Hematopoietic multipotent progenitor cell treated with erythropoietin and hydrocortisone succinate and interleukin-3 and kit ligand, for 8 days (in vitro differentiated cells): ENCODE measurements around the gene GTPBP6.
"Not testable (repeated sequence)": the region's sequence is repeated elsewhere in the genome, so short reads cannot be mapped to it uniquely, and the experiment has no call there.

Source experiments
- DNase-seq: peaks from one replicate; pipeline ENCODE4 v3.0.0-alpha.2; 2015

Gene GTPBP6

DNA sequence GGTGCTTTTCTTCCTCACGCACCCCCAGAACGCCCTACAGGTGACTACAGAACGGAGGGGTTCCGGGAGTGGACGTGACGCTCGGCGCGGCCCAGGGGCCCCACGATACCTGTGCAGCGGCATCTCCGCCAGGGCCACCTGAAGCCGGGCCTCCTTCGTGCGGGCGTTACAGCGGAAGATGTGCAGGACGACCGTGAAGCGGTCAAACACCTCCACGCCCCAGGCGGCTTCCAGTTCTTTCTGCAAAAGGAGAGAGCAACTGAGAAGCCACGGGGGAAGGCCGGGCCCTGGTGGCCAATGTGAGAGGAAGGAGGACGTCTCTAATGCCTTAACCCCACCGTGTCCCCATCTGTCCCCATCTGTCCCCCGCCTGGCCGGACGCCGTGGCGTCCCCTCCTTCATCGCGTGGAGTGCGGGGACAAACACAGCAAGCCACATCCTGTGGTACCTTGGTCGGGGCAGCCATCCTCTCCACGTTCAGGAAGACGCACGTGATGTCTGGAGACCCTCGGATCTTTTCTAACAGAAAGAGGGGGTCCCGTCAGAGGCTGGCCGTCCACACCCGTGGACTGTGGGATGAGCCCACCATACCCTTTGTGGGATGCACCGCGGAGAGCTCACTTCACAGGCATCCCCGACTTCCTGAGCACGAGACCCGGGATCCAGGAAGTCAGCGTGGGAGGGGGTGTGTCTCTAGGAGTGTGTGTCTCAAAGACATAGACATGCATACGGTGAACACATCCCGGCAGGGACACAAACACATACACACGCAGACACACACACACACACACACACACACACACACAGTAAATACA lies 3.6 kb downstream of the GTPBP6 start:
- DNase-seq: no peak

DNA sequence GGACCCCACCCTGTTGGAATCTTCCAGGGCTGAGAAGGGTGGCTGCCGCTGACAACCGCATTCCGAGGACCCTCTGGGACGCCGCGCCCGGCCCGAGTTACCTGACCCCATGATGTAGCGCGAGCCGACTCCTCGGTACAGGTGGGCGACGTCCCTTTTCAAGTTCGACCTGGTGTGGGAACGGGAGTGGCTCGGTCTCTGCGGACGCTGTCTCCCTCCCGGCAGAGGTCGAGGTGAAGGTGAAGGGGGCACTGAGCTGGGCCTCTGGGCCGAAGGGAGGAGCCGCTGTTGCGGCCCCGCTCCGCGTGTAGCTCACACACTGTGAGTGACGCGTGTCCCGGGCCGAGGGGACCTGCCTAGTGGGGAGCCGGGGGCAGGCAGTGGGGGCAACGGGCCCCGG lies 4.5 kb downstream of the GTPBP6 start:
- DNase-seq: no peak

DNA sequence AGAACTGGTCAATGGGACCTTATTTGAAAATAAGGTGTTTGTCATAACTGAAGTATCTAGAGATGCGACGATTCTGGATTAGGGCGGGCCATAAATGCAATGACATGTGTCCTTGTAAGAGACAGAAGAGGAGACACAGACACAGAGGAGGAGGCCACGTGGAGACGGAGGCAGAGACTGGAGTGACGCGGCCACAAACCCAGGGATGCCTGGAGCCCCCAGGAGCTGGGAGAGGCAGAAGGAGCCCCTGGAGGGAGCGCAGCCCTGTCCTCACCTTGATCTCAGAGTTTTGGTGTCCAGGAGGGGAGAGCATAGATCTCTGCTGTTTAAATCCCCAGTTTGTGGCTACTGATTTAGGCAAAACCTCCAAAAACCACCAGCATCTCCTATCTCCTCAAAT lies 5.0 kb downstream of the GTPBP6 start:
- no peak for DNase-seq

DNA sequence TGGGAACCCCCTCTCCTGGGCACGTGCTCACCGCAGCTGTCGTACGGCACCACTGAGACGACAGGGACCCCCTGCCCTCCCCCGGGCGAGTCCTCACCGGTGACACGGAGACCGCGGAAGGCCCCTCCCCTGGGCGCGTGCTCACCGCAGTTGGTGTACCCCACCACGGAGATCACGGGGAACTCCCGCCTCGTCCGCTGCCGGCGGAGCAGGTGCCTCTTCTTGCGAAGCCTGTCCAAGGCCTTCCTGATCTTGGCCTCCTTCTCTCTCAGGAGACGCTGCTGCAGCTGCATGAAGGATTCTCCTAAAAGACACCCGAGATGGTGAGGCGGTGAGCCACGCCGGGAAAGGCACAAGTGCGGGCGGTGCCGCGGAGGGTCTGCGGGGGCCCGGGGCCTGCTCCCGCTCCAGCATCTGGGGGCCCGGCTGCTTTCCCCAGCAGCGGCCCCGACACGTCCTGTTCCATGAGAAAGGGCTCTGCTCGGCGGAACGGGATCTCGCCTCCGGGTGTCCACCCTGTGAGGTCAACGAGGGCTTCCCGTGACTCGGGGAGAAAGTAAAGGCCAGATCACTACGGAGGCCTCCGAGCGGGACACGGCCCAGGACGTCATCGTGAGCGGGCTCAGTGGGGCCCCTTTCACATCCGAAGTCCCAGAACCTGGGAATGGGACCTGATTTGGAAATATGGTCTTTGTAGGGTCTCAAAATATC lies 5.8 kb downstream of the GTPBP6 start:
- DNase-seq: no peak

DNA sequence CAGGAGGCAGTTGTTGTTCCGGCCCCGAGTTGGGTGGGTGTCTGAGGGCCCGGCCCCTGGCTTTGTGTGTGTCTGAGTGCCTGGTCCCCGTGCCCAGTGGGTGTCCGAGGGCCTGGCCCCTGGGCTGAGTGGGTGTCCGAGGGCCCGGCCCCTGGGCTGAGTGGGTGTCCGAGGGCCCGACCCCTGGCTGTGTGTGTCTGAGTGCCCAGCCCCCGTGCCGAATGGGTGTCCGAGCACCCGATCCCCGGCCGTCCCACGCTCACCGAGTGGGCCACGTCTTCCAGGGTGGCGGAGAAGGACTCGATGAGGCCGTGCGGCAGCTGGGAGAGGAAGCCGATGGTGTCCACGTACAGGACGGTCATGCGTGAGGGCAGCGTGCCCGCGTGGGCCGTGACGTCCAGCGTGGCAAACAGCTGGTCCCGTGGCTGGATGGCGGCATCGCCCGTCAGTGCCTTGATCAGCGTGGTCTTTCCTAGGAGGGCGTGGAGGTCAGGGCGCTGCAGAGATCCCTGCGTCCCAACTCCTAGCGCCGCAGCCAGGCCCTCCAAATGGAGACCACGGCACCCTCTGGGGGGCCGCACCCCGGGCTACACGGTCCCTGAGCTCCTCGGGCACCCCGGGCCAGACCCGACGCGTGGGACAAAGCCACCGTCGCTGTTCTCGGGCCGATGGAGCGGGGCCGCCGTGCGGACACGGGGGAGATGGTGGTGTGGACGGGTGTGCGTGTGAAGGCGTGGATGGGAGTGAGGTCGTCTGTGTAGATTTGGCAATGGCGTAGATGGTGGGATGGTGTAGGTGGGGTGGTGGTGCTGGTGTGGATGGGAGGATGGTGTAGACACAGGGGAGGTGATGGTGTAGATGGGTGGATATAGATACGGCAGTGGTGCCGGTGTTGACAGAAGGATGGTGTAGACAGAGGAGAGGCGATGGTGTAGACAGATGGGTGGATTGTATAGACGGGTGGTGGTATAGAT lies 7.2 kb downstream of the GTPBP6 start:
- no peak for DNase-seq

DNA sequence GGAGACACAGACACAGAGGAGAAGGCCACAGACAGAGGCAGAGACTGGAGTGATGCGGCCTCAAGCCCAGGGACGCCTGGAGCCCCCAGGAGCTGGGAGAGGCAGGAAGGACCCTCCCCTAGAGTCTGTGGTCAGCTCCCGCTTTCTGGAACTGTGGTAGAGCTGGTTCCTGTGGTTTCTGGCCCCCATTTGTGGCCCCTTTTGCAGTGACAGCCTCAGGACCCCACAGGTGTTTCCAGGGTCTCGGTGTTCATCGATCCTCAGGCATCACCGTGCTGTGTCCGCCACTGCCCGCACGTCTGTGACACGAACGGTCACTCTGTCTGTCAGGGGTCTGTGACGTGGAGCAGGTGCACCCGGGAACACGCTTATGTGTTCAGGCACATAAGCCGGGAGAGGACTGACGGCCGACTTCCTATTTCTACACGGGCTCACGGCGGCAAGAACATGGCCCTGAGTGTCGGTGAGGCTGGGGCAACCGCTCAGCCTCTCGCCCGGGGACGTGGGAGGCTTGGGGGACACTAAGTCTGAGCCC lies 7.9 kb downstream of the GTPBP6 start:
- DNase-seq: no peak

DNA sequence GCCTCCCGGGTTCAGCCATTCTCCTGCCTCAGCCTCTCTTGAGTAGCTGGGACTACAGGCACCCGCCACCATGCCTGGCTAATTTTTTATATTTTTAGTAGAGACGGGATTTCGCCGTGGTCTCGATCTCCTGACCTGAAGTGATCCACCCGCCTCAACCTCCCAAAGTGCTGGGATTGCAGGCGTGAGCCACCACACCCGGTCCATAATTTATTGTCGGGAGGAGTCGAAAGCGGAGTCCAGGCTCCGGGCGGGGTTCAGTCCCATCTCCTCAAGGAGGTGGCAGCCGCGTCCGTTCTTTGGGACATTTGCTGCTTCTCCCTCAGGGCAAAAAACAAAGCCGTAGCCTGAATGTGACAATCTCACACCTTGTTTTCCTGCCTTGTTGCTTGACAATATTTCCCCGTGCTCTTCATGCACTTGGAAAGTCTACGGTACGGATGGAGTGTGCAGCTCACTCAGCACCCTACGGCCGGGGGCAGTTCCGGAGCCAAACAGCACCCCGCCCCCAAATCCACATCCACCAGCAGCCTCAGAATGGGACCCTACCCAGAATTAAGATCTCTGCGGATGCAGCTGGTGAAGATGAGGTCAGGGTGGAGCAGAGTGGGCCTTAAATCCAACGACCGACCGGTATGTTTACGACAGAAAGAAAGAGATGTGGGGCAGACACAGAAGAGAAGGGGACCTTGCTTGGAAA lies 9.6 kb downstream of the GTPBP6 start:
- DNase-seq: no peak

DNA sequence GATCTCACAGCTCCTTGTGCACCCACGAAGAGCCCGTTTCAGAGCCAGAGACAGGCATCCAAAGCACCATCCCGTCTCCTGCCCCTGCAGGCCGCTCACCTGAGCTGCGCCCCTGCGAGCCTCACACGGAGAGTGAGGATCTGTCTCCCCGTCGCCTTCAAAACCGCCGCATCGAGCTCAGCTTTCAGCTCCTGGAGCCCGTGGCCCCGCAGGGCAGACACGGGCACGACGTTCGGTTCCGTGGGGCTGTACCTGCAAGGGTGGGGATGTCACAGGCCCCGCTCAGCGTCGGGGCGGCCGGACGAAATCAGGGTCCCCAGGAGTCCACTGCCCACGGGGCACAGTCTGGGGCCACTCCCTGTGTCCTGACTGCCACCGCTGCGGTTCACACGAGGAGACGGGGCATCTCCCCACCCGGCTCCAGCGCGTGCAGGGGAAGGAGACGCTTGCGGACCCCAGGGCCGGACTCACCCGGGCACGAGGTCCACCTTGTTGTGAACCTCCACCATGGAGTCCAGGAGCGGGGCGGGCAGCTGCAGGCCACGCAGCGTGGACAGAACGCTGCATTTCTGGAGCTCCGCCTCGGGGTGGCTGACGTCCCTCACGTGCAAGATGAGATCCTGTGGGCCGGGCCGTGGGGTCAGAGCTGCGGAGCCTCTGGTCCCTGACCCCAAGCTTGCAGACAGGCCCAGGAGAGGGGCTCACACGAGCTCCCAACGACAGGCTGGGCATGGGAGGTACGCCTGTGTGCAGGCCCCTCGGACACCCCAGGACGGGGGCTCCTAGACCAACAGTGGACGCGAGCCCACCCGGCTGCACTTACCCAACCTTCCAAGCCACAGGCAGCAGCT lies 11.1 kb downstream of the GTPBP6 start:
- no peak for DNase-seq

DNA sequence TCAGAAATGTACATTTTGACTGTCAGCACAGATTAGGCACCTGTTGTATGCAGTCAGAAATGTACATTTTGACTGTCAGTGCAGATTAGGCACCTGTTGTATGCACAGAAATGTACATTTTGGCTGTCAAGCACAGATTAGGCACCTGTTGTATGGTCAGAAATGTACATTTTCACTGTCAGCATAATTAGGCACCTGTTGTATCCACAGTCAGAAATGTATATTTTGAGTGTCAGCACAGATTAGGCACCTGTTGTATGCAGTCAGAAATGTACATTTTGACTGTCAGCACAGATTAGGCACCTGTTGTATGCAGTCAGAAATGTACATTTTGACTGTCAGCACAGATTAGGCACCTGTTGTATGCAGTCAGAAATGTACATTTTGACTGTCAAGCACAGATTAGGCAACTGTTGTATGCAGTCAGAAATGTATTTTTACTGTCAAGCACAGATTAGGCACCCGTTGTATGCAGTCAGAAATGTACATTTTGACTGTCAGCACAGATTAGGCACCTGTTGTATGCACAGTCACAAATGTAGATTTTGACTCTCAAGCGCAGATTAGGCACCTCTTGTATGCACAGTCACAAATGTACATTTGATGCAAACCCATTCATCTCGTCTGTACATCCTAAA lies 11.9 kb downstream of the GTPBP6 start:
- DNase-seq: not testable (repeated sequence)

DNA sequence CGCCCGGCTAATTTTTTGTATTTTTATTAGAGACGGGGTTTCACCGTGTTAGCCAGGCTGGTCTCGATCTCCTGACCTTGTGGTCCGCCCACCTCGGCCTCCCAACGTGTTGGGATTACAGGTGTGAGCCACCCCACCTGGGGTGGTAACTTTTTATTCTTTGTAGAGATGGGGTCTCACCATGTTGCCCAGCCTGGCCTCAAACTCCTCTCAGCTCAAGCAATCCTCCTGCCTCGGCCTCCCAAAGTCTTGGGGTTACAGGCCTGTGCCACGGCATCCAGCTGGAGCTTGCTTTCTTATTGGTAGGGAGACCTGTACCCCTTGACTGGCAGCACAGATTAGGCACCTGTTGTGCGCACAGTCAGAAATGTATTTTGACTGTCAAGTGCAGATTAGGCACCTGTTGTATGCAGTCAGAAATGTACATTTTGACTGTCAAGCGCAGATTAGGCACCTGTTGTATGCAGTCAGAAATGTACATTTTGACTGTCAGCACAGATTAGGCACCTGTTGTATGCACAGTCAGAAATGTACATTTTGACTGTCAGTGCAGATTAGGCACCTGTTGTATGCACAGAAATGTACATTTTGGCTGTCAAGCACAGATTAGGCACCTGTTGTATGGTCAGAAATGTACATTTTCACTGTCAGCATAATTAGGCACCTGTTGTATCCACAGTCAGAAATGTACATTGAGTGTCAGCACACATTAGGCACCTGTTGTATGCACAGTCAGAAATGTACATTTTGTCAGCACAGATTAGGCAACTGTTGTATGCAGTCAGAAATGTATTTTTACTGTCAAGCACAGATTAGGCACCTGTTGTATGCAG lies 12.6 kb downstream of the GTPBP6 start:
- not testable (repeated sequence) for DNase-seq

DNA sequence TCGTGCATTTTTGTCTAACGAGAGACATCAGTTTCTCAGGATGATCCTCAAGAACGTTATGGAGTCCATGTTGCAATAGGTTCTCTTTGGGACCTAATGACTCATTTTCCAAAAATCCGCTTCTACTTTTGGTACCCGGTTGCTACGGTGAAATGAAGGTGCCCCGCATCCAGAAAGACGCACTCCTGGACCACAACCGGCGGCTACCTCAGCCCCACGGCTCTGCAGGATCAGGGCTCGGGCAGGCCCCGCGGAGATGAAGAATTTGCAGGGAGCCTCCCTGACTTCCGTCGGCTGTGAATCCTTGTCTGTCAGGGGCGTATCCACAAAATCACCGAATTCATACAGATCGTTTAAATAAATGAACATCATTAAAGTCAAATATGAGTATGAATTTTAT lies 15.6 kb downstream of the GTPBP6 start:
- no peak for DNase-seq

DNA sequence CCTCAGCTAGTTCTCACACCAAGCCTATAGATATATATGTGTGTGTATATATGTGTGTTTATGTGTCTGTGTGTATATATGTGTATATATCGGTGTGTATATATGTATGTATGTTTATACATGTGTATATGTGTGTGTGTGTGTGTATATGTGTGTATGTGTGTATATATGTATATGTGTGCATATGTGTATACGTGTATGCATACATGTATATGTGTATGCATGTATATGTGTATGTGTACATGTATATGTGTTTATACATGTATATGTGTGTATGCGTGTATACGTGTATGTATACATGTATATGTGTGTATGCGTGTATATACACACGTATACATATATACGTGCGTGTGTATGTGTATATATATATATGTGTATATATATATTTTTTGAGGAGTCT lies 18.3 kb downstream of the GTPBP6 start:
- DNase-seq: no peak

DNA sequence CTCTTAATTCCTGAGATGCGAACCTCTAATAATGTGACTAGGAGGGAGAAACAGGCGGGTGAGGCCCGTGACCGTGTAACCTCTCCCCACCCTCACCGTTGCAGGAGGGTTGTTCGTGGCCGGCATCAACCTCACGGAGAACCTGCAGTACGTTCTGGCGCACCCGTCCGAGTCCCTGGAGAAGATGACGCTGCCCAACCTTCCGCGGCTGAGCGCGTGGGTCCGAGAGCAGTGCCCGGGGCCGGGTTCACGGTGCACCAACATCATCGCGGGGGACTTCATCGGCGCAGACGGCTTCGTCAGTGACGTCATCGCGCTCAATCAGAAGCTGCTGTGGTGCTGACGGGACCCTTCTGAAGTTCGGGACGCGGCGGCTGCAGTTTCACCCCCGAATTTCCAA lies 19.6 kb downstream of the GTPBP6 start:
- no peak for DNase-seq

DNA sequence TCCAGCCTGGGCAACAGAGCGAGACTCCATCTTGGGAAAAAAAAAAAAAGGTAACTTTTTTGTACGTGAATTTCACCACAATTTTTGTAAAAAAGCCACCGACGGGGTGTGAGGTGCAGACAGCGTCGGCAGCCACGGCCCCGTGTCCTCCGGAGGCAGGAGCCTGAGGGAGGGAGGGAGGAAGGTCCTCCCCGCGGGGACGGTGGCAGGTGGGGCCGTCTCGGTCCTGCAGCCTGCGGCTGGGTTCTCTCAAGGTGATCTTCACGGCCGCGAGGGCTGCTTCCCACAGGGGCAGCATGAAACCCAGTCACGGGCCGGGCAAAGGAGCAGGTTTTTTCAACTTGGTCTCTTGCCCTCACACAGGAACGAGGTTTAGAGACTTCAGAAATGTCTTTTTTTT lies 23.5 kb downstream of the GTPBP6 start:
- no peak for DNase-seq

DNA sequence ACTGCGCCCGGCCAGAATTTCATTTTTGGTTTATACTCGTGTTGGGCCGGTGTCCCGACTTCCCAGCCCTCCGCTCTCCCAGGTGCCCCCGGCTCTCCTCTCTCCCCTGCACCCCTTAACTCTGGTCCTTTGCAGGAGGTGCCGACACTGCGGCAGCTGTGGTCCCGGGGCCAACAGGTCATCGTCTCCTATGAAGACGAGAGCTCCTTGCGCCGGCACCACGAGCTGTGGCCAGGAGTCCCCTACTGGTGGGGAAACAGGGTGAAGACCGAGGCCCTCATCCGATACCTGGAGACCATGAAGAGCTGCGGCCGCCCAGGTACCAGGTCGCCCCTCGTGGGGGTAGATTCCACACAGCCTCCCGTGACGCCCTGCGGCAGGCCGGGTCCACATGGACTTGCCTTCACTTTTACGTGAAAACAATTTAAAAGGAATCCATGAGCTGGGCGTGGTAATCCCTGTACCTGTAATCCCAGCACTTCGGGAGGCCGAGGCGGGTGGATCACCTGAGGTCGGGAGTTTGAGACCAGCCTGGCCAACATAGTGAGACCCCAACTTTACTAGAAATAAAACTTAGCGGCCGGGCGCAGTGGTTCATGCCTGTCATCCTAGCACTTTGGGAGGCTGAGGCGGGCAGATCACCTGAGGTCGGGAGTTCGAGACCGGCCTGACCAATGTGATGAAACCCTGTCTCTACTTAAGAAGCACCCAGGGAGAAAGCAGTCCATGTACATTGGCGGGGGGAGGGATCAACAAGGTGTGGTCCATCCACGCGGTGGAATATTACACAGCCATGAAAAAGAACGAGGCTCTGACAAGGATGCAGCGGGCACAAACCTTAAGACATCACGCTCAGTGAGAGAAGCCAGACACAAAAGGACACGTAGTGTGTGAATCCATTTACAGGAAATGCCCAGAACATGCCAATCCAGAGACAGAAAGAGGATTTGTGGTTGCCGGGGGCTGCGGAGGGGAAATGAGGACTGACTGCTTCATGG lies 25.4 kb downstream of the GTPBP6 start:
- DNase-seq: no peak

DNA sequence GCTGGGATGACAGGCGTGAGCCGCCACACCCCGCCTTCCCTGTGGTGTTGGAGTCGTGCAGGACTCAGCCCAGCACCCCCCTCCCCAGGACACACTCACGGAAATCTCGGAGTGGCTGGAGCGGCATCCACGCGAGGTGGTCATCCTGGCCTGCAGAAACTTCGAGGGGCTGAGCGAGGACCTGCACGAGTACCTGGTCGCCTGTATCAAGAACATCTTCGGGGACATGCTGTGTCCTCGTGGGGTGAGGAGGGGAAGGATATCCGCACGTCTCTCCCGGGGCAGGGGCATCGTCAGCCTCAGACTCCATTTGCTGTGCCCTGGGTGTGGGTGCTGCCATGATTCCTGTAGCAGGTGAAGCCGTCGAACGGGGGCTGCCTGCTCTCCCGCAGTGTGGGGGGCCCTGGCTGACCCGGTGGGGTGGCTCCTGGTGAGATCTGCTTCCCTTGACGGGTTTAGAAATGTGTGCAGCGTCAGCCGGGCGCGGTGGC lies 27.1 kb downstream of the GTPBP6 start:
- DNase-seq: no peak

DNA sequence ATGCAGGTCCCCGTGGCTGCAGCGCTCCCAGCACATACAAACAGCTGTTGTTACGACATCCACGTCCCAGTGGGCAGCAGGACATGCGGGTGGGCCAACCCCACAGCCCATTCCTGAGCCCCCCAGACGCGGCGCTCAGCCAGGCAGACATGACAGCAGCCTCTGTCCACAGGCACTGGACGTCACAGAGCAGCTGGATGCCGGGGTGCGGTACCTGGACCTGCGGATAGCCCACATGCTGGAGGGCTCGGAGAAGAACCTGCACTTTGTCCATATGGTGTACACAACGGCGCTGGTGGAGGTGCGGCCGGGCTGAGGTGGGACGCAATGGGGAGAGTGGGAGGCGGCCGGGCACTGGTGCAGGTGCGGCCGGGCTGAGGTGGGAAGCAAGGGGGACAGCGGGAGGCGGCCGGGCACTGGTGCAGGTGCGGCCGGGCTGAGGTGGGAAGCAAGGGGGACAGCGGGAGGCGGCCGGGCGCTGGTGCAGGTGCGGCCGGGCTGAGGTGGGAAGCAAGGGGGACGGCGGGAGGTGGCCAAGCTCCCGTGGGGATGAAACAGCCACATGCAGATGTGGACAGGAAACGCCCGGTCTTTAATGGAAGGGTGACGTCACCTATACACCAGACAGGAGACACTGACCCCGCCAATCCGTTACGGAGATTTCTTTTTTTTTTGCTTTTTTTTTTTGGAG lies 28.0 kb downstream of the GTPBP6 start:
- no peak for DNase-seq

DNA sequence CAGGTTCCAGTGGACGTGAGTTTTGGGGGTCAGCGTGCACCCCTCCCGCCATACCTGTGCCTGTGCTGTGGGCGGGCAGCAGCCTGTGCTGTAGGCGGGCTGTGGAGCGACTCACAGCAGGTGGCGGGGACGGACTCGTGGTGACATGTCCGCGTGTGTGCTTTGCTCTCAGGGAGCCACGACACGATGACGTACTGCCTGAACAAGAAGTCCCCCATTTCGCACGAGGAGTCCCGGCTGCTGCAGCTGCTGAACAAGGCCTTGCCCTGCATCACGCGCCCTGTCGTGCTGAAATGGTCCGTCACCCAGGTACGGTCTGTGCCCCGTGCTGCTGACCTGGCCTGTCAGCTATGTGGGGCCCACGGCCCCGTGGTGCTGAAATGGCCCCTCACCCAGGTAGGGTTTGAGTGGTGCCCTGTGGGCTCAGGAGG lies 30.0 kb downstream of the GTPBP6 start:
- no peak for DNase-seq
